GM19240 (cell line): ENCODE measurements around the gene MTMR12.
"Not testable (repeated sequence)": the region's sequence is repeated elsewhere in the genome, so short reads cannot be mapped to it uniquely, and the experiment has no call there.

Experiments
- DNase-seq: peaks from one replicate; pipeline ENCODE4 v3.0.0; 2011; ENCODE audit warnings: low spot score; ENCODE audit not compliant: insufficient read length

The MTMR12 gene

DNA sequence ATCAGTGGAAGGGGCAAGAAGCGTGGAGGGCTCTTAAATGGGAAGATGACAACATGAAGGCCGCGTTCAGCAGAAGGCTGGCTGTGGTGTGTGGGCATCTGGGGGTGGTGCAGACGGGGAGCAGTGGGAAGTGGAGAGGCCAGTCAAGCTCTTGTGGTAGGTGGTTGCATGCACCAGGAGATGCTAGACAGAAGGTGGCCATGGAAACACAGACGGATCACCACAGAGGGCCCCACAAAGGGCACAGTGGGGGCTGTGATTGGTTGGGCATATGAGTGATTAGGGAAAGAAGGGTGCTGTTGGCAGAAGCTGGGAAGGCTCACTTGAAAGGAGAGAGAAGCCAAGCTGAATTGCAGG lies 14.7 kb downstream of the MTMR12 start:
- DNase-seq, result no peak

DNA sequence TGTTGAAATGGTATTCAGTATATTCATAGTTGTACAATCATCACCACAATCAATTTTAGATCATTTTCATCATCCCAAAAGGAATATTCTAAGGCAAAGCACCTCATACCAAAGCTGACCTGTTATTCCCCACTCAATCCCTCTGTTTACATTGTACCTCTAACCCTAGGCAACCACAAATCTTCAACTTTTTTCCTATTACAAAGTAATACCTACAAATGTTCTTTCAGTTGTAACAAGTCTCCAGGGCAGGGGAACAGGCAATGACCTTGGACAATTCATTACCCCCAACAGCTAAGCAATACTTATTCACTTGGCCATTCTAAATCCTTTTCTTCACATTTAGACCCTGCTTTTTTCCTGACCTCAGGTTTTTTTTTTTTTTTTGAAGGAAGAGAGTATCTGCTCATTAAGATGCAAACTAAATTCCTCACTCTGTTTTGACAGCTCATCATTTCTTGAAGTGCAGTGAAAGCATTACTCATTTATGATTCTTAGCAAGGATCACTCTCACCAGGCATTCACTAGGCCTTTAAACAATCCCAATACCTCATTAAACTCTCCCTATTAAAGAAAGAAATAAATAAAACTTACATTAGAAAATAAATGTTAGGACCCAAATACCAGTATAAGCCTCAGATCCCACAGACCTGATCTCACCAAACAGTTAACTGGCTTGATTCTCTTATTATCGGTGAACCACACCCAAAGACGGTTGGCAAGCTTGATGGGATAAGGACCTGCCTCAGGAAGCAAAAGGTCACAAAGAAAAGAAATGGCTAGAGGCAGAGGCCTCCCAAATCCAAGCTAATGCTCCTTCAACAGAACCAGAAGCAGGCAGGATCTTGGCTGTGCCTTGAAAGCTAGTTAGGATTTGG lies 15.3 kb downstream of the MTMR12 start:
- DNase-seq, result no peak

DNA sequence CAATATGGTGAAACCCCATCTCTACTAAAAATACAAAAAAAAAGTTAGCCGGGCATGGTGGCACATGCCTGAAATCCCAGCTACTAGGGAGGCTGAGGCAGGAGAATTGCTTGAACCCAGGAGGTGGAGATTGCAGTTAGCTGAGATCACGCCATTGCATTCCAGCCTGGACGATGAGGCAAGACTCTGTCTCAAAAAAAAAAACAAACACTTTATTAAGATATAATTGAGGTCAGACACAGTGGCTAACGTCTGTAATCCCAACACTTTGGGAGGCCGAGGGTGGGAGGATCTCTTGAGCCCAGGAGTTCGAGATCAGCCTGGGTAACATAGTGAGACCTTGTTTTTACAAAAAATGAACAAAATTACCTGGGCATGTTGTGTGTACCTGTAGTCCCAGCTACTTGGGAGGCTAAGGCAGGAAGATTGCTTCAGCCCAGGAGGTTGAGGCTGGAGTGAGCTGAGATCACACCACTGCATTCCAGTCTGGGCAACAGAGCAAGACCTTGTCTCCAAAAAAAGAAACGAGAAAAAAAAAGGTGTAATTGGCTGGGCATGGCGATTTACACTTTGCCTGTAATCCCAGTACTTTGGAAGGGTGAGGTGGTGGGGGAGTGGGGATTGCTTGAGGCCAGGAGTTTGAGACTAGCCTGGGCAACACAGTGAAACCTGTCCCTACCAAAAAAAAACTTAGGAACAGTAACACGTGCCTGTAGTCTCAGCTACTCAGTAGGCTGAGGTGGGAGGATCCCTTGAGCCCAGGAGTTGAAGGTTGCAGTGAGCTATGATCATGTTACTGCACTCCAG lies 16.6 kb downstream of the MTMR12 start:
- not testable (repeated sequence) for DNase-seq

- DNase-seq, result no peak
These were observed 21.1 kb downstream of the MTMR12 start for GRCh38 chr5:32291591-32291990.

- DNase-seq, result no peak
These were observed 21.8 kb downstream of the MTMR12 start for GRCh38 chr5:32290922-32291321.

DNA sequence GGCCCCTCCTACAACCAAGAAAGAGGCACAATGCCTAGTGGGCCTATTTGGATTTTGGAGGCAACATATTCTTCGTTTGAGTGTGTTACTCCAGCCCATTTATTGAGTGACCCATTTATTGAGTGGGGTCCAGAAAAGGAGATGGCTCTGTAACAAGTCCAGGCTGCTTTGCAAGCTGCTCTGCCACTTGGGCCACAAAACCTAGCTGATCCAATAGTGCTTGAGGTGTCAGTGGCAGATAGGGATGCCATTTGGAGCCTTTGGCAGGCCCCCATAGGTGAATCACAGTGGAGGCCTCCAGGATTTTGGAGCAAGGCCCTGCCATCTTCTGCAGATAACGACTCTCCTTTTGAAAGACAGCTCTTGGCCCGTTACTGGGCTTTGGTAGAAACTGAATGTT lies 22.2 kb downstream of the MTMR12 start:
- not testable (repeated sequence) for DNase-seq

DNA sequence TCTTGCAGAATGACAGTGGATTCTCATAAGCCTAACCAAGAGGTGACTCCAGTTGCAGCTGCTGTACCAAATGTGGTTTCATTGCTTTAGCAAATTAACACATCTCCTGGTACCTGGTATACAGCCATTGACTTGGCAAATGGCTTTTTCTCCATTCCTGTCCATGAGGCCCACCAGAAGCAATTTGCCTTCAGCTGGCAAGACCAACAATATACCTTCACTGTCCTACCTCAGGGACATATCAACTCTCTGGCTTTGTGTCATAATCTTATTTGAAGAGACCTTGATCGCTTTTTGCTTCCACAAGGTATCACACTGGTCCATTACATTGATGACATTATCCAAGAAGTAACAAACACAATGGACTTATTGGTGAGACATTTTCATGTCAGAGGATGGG lies 22.8 kb downstream of the MTMR12 start:
- not testable (repeated sequence) for DNase-seq

- not testable (repeated sequence) for DNase-seq
These were observed 24.6 kb downstream of the MTMR12 start for GRCh38 chr5:32288135-32288534.

DNA sequence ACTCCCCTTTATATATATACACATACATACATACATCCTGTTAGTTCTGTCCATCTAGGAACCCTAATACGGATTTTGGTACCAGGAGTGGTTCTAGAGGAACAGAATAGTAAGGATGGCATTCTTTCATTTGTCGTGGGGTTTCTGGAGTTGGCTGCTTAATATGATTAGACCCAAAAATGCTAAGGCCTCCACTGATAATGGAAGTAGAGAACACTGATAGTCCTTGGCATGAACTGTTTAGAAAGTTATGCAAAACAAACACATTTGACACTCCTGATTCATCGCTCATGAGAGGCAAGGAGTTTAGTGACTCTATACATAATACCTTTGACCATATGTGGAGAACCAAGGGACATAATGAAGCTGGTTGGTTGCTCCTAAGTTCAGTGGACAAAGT lies 25.2 kb downstream of the MTMR12 start:
- not testable (repeated sequence) for DNase-seq

DNA sequence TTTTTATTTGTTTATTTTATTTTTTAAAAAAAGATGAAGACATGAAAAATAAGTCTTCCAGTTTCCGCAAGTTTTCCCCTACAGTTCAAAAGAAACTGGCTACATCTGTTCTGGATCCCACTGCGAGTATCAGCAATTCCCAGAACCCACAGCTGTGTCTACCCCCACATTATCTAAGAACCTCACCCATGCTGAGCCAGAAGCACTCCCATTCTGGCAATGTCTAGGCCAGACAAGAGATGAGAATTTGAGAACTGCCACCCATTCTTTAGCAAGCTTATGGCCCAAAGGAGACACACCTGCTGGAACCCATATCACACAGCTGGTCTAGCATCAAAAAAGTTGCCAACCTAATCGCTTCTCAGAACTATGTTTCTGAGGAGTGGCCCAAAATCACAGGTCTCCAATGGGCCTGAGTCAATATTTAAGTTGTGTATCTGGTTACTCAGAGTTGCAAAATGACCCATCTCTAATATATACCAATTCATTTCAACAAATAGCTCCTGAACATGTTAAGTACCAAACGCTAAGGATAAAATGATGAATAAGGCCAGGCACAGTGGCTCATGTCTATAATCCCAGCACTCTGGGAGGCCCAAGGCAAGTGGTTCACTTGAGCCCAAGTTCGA lies 27.1 kb downstream of the MTMR12 start:
- no peak for DNase-seq

DNA sequence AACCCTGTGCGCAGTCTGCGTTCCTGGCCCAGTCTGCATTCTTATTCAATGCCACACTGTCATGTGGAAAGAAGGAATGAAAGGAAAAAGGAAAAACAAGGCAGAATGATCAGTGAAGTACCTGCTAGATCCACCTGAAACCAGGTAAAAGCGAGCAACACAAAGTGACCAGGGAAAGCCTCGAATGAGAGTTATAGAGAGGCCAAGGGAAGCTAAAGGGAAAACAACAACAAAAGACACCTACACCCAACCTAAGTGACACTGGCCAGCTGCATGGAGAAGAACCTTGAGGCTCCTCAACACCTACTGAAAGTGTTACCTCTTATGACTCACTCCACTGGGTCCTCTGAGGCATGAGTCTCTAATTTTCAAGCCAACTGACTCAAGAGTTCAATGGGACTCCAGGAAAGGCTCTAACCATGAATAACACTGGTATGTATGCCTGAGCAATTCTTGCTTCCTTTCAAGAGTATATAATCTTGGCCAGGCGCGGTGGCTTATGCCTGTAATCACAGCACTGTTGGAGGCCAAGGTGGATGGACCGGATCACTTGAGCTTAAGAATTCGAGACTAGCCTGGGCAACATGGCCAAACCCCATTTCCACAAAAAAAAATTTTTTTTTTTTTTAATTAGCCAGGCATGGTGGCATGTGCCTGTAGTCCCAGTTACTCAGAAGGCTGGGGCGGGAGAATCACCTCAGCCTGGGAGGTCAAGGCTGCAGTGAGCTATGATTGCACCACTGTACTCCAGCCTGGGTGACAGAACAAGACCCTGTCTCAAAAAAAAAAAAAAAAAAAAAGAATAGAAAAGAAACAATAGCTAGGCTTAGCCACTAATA lies 29.0 kb downstream of the MTMR12 start:
- DNase-seq, result peak; percentile 17

DNA sequence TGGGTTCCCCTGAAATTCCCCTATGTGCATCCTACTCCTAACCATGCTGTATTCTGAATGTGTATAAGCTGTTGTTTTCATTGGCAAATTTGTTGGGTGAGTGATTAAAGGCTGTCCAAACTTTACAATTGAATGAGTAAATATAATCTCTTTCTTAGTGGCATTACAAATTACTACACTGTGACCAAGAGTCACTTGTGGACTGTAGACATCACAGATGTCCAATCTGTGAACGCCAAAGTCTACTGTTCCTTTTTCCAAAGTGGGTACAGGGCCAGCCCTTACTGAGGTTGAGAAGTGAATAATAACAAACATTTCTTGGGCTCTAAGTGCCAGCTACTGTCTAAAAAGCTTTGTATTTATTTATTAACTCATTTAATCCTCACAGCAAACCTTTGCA lies 29.7 kb downstream of the MTMR12 start:
- no peak for DNase-seq

- no peak for DNase-seq
These were observed 30.1 kb downstream of the MTMR12 start for GRCh38 chr5:32282633-32283032.

DNA sequence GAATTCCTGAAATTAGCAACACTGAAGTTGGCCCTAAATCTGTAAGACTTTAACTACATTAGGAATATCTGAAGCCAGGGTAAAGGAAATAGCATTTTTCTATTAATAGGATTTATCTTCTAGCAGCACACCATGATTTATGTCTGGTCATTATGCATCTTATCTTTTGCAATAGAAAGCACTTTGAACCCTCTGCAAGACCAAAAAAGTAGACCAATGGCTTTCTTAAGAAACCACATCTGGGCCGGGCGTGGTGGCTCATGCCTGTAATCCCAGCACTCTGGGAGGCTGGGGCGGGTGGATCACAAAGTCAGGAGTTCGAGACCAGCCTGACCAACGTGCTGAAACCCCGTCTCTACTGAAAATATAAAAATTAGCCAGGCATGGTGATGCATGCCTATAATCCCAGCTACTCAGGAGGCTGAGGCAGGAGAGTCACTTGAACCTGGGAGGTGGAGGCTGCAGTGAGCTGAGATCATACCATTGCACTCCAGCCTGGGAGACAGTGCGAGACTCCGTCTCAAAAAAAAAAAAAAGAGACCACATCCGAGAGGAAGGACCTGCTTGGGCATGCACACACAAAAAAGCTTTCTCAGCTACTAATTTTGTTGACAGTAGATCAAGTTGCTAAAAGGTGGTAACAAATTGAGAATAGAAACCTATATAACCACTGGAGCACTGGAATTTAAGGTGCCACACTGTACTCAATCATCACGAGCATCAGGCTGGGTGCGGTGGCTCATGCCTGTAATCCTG lies 31.2 kb downstream of the MTMR12 start:
- not testable (repeated sequence) for DNase-seq

DNA sequence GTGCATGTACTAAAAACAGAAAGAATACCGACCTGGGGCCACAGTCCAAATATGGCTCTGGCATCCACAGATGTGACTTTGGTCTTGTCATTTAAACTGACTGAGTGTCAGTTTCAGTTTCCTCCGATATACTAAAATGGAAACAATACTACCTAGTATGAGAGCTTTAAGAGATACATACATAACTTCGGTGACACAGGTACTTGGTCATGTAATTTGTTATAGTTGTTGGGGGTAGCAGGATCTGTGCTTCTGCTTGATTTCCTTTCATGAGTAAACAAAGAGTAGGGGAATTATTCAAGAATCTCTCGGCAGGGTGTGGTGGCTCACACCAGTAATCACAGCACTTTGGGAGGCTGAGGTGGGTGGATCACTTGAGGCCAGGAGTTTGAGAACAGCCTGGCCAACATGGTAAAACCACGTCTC lies 32.1 kb downstream of the MTMR12 start:
- DNase-seq, result peak; percentile 13

DNA sequence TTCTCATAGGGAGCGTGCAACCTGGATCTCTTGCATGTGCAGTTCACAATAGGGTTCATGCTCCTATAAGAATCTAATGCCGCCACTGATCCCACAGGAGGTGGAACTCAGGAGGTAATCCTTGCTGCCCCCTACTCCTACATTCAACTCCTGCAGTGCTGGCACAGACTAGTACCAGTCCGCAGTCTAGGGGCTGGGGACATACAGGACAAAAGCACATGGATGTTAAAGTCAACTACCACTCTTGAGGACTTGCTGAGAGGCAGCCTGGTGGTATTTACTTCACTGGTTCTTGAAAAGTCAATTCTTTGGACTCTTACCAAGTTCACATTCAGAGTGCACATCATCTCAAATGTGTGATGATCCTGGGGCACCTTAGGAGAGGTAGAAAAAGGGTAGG lies 33.0 kb downstream of the MTMR12 start:
- no peak for DNase-seq

GRCh38 chr5:32279223-32279622 lies 33.5 kb downstream of the MTMR12 start:
- DNase-seq, result no peak

DNA sequence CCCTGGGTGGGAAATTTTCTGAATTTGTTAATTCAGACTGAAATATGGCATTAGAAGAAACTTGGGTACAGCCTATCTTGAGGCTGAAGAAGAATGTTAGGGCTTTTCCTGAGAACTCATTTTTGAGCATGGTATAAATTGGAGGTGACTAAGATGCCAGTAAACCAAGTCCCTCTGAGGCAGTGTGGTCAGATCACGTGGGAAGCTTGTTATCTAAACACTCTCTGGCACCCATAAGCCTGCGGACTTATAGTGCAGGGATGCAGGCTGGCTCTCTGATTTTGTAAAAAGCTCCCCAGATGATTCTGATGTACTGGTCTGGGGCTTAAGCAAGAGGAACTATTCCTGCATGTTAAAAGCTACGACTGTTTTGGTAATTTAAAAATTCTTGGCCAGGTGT lies 34.3 kb downstream of the MTMR12 start:
- DNase-seq, result no peak

GRCh38 chr5:32277798-32278197 lies 34.9 kb downstream of the MTMR12 start:
- DNase-seq, result no peak

- DNase-seq, result no peak
These were observed 36.4 kb downstream of the MTMR12 start for GRCh38 chr5:32276173-32276853.
